HG02678 (cell line): ENCODE results near the gene HSPBAP1.
"Not testable (repeated sequence)": the region's sequence is repeated elsewhere in the genome, so short reads cannot be mapped to it uniquely, and the experiment has no call there.

Experiments
- ATAC-seq: cut with Tn5 transposase; IDR thresholded peaks from one replicate; pipeline ENCODE4 v1.9.1; 2021; ENCODE audit warnings: mild to moderate bottlenecking, moderate library complexity; ENCODE audit not compliant: unreplicated experiment

Gene HSPBAP1

GRCh38 chr3:122786066-122786465 lies 7.6 kb downstream of the HSPBAP1 start:
- ATAC-seq: no peak

- ATAC-seq: no peak
Measured at GRCh38 chr3:122785231-122785630, 8.4 kb downstream of the HSPBAP1 start.

GRCh38 chr3:122784436-122784835 lies 9.2 kb downstream of the HSPBAP1 start:
- ATAC-seq: no peak

- ATAC-seq: no peak
Measured at GRCh38 chr3:122782804-122783203, 10.8 kb downstream of the HSPBAP1 start.

- no peak for ATAC-seq
Measured at GRCh38 chr3:122777563-122777962, 16.1 kb downstream of the HSPBAP1 start.

GRCh38 chr3:122776675-122777468 lies 16.8 kb downstream of the HSPBAP1 start:
- ATAC-seq: no peak

- peak; percentile 14 for ATAC-seq
Measured at GRCh38 chr3:122774564-122774963, 19.1 kb downstream of the HSPBAP1 start.

GRCh38 chr3:122773944-122774509 lies 19.6 kb downstream of the HSPBAP1 start:
- peak; percentile 79 for ATAC-seq

GRCh38 chr3:122772827-122773226 lies 20.8 kb downstream of the HSPBAP1 start:
- ATAC-seq: no peak

GRCh38 chr3:122770521-122771202 lies 23.0 kb downstream of the HSPBAP1 start:
- ATAC-seq: no peak

- ATAC-seq: no peak
Measured at GRCh38 chr3:122767540-122768372, 25.9 kb downstream of the HSPBAP1 start.

- ATAC-seq: no peak
Measured at GRCh38 chr3:122766430-122766829, 27.2 kb downstream of the HSPBAP1 start.

GRCh38 chr3:122760453-122761271 lies 33.0 kb downstream of the HSPBAP1 start:
- ATAC-seq: no peak

- ATAC-seq: no peak
Measured at GRCh38 chr3:122758877-122759560, 34.6 kb downstream of the HSPBAP1 start.

GRCh38 chr3:122755491-122755890 lies 38.1 kb downstream of the HSPBAP1 start:
- ATAC-seq: no peak

GRCh38 chr3:122754929-122755328 lies 38.7 kb downstream of the HSPBAP1 start:
- ATAC-seq: peak; percentile 76

- ATAC-seq: no peak
Measured at GRCh38 chr3:122748347-122748746, 45.3 kb downstream of the HSPBAP1 start.

- ATAC-seq: not testable (repeated sequence)
Measured at GRCh38 chr3:122747295-122747694, 46.3 kb downstream of the HSPBAP1 start.

GRCh38 chr3:122745369-122746021 lies 48.1 kb downstream of the HSPBAP1 start:
- no peak for ATAC-seq
